HG03064 (cell line): Measurements from ENCODE around the gene CPNE7.

Experiments used
- ATAC-seq: cut with Tn5 transposase; IDR thresholded peaks from one replicate; pipeline ENCODE4 v1.9.1; 2021; ENCODE audit warnings: low read depth; ENCODE audit not compliant: unreplicated experiment

CPNE7 gene

GRCh38 chr16:89599902-89600301 lies 24.3 kb downstream of the CPNE7 start:
- ATAC-seq: no peak

GRCh38 chr16:89600427-89600826 lies 24.9 kb downstream of the CPNE7 start:
- ATAC-seq: no peak

DNA sequence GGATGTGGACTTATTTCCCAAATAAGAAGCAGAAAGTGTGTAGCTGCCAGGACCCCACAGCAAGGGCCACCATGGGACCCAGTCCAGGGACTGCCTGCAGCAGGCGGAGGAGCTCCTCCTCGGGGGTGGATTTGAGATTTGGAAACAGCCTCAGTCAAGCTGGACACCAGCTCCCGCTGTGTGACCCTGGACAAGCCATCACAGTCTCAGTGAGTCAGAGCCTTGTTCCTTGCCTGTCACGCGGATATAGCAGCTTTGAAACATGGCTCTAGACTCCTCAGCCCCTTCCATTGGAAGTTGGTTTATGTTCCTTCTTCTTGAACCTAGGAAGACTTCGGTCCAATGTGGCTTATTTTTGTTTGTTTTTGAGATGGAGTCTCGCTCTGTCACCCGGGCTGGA lies 25.4 kb downstream of the CPNE7 start:
- ATAC-seq: no peak

DNA sequence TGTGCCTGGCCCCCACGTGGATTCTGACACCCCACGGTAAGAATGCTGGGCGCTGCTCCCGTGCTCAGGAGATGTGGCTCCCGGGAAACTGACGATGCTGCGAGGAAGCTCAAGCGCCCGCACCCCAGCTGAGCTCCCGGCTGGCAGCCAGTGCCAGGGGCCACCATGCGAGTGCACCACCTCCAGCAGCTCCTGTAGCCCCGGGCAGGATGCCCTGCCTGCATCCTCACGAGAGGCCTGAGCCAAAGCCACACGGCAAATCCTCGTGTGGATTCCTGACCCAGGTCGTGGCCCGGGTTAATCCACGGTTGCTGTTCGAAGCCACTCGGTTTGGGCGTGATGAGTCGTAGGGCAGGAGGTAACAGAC lies 26.3 kb downstream of the CPNE7 start:
- no peak for ATAC-seq

DNA sequence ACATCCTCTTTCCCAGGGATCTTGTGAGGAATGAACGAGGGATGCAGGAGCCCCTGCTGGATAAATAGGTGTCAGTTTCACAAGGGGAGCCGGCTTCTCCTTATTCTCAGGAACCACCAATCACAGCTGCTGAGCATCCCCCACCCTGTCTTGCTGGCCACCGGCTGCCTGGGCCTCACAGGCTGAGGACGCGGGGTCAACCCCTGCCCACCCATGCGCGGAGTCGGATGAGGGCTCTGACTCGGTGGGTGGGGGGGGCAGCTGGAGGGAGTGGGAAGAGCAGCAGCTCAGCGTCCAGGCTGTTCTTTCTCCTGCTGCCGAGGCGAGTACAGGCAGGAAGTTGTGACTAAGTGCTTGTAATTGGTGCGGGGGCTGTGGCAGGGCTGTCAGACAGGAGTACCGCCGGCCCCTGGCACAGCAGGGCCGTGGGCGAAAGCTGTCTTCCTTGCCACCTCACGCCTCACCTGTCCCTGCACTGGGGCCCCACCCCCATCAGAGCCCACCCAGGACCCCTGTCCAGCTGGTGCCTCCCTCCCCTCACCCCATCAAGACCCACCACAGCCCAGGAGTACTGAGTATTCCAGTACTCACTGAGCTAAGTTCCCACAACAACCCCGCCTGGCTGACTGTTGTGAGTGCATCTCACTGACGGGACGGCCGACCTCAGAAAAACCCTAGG lies 26.9 kb downstream of the CPNE7 start:
- no peak for ATAC-seq

GRCh38 chr16:89602952-89603590 lies 27.5 kb downstream of the CPNE7 start:
- ATAC-seq: no peak

GRCh38 chr16:89604764-89605163 lies 29.2 kb downstream of the CPNE7 start:
- no peak for ATAC-seq

GRCh38 chr16:89605186-89605970 lies 29.8 kb downstream of the CPNE7 start:
- no peak for ATAC-seq

GRCh38 chr16:89606006-89606405 lies 30.4 kb downstream of the CPNE7 start:
- no peak for ATAC-seq

- ATAC-seq: no peak
Measured at GRCh38 chr16:89607453-89607852, 31.9 kb downstream of the CPNE7 start.

- no peak for ATAC-seq
Measured at GRCh38 chr16:89607937-89608740, 32.6 kb downstream of the CPNE7 start.

DNA sequence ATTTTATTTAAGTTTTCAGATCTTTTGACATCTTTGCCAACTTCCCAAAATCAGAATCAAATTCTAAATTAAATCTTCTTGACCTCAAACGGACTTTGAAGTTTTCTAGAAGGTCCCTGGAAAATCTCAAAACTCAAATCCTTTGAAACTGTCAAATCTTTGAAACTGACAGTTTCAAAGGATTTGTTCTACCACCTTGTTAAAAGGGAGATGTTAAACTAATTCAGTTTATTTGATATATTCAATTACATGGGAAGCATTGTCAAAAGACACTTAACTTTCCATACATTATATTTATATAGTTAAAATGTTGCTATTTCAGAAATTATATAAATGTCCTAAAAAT lies 34.5 kb downstream of the CPNE7 start:
- no peak for ATAC-seq

DNA sequence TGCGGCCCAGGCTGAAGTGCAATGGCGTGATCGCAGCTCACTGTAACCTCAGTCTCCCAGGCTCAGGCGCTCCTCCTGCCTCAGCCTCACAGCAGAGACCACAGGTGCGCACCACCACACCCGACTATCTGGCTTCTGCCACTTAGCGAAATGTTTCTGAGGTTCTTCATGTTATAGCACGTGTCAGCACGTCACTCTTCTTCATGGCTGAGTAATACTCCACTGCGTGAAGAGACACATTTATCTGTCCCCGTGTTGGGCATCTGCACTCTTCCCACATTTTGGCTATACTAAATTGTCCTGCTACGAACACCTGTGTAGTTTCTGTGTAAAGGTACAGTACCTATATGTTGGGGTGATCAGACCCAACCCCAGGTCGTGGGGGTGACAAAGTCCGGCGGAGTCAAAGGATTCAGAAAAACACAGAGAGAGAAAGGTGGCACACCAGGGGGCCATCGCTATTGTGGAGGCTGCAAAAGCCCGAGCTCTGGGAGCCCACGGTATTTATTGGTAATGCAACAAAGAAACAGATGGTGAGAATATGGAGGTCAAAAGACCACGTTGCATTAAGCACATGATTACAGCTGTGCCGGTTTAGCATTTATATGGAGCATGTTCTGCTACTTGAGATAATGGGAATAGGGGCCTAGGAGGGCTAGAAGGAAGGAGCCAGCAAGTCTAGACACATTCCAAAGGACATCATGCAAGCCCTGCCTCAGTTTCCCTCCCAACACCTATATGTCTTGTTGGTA lies 37.0 kb downstream of the CPNE7 start:
- no peak for ATAC-seq

DNA sequence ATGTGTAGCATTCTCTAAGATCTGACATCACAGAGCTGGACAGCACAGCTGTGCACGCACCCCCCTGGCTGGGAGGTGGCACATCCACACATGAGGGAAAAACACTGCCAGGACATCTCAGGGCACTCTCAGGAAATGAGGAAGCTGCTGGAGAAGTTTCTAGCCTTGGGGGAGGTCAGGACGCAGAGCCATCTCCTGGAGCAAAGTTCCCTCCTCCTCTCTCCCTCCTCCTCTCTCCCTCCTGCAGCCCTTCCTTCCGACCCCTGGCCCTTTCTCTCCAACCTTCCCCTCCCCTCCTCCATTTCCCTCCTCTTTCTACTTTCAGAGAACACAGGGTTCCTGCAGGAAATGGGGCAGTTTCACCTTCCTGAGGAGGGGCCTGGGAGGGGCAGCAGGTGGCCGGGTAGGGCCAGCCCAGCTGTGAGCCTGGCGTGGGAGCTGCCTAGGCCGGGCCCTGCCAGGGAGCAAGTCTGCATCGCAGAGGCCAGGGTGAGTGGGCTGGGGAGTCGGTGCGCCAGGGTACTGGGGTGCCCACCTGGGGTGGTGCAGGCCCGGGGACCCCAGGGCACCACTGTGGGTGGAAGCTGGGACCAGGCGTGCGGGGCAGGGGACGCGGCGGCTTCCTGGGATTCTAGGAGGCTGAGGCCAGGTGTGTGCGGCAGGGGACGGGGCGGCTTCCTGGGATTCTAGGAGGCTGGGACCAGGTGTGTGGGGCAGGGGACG lies 37.8 kb downstream of the CPNE7 start, which contains the start of gene DPEP1:
DPEP1 (plus strand) TSS at position 412 of the 723 bp plus-strand sequence. CDS start 16,769 bp downstream, outside the sequence.
- no peak for ATAC-seq

DNA sequence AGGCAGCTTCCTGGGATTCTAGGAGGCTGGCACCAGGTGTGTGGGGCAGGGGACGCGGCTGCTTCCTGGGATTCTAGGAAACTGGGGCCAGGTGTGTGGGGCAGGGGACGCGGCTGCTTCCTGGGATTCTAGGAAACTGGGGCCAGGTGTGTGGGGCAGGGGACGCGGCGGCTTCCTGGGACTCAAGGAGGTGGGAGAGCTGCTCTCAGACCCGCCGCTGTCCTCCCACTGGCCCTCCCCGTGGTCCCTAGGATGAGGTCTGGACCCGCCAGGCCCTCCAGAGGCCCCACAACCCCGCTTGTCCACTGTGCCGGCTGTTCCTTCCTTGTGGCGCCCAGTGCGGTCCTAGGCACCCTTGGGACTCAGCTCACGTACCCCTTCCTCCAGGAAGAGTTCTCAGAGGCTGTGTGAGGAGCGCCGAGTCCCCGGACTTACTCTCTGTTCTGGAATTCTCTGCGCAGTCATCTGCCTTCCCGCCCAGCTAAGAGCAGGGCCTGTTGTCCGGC lies 38.4 kb downstream of the CPNE7 start:
- ATAC-seq: no peak

DNA sequence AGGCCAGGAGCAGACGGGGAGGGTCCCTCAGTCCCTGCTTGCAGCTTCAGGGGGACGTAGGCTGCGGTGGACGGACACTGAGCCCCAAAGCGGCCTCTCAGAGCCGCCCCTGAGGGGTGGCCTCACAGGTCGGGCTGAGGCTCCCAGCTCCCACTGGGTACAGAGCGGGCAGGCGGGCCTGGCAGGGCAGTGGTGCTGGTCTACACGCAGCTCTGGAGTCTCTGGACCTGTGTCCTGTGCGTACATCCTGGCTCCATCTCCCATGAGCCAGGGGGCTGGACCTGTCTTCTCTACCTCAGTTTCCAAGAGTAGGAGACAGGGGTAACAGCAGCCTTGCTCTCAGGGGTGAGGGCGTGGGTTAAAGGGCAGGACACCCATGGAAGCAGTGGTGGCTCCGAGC lies 39.6 kb downstream of the CPNE7 start:
- no peak for ATAC-seq

- no peak for ATAC-seq
Measured at GRCh38 chr16:89615596-89616090, 40.1 kb downstream of the CPNE7 start.

DNA sequence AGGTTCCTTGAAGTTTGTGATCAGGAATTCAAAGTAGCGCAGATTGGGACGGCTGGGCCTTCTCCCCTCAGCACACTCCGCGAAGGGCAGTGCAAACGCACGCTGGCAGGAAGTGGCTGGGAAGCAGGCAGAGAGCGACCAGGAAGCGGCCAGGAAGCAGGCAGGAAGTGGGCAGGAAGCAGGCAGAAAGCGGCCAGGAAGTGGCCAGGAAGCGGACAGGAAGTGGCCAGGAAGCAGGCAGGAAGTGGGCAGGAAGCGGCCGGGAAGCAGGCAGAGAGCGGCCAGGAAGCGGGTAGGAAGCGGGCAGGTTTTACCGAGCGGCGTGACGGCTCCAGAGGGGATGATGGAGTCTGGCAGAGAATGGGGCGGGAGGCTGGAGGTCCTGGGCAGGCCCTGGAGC lies 41.1 kb downstream of the CPNE7 start:
- no peak for ATAC-seq

DNA sequence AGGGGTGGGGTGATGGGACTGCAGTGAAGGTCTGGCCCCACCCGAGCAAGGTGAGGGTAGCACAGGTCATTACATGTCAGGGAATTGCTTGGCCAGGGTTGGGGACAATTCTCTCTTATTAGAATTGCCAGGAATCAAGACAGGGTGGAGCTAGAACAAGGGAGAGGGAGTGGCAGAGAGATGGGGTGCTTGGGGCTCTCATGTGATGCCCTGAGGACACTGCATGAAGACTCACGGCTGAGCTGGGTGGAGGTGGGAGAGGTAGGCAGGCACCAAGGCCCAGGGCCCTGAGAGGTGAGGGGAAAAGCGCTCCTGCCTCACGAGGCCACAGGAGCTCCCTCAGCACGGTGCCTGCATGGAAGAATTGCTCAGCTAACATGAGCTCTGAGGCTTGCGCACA lies 41.5 kb downstream of the CPNE7 start:
- ATAC-seq: no peak
